Measurements from ENCODE around the gene YEATS4. TPM values are rescaled to one million over a fixed set of nuclear protein-coding genes. Genes with fewer than 3 reads are reported as not detected.

Gene YEATS4
- total and polyA plus RNA-seq, 2 experiments from 2014 or later, result 16.2 to 58.2 TPM

GRCh38 chr12:69392179-69392928 lies 32.8 kb downstream of the YEATS4 start:
- Histone ChIP-seq H3K4me3 (no peak overlapping the region), H3K9me3 (ENCODE audit: low read depth) (peaks cover 4% of the 10 kb centered on the region), H3K79me2 (no peaks in the 10 kb centered on the region), H3K36me3 (replicated peaks; ENCODE audit: insufficient read depth, low read depth) (no peaks in the 10 kb centered on the region), H3K4me2 (no peak overlapping the region), H3K9me2 (replicated peaks; ENCODE audit: insufficient read depth) (no peaks in the 10 kb centered on the region), H4K20me1 (ENCODE audit: insufficient read depth, poor library complexity, severe bottlenecking) (no peaks in the 10 kb centered on the region), H3K4me1 (ENCODE audit: insufficient read depth) (no peaks in the 10 kb centered on the region), H3K27ac (no peak overlapping the region), H3K27me3 (no peaks in the 10 kb centered on the region), H2AFZ (no peak overlapping the region)
- TF ChIP-seq CTCF (IDR thresholded peaks at IDR 0.05; ENCODE audit: poor library complexity), result no peak
- TF ChIP-seq EZH2phosphoT487 (IDR thresholded peaks at IDR 0.05; ENCODE audit: low read depth, severe bottlenecking, unreplicated experiment), result no peak
- no peak for TF ChIP-seq EZH2 (IDR thresholded peaks at IDR 0.05; ENCODE audit: borderline replicate concordance)
- WGBS (ENCODE audit: low lambda C conversion rate, missing lambda C conversion rate), result 100% methylated on average over 1 of the region's 1 CpG
- no peak for DNase-seq (ENCODE audit: low spot score)

DNA sequence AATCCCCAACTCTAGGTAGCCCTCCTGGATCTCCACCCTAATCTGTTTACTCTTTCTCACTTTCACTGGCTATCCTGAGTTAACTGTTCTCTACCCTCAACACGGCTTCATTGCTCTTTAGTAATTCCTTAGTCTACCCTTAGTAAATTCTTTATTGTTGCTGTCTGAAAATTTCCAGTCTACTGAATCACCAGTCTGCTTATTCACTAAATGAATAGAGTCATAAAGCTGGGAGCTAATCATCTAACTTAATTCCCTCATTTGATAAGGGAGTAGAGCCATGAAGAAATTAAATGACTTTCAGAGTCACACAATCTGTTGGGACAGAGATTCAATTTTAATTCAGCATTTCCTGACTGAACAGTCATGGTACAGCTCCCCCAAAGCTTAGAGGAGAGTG lies 36.5 kb downstream of the YEATS4 start:
- no peaks in the 10 kb centered on the region for H3K9me2 ChIP-seq (replicated peaks; ENCODE audit: insufficient read depth)
- WGBS (ENCODE audit: low lambda C conversion rate, missing lambda C conversion rate), result 59% methylated on average over 1 of the region's 1 CpG
- no peaks in the 10 kb centered on the region for H4K20me1 ChIP-seq (ENCODE audit: insufficient read depth, poor library complexity, severe bottlenecking)
- no peak for DNase-seq (ENCODE audit: low spot score)
- H3K4me3 ChIP-seq, result no peak overlapping the region
- TF ChIP-seq EZH2 (IDR thresholded peaks at IDR 0.05; ENCODE audit: borderline replicate concordance), result no peak
- no peak for TF ChIP-seq CTCF (IDR thresholded peaks at IDR 0.05; ENCODE audit: poor library complexity)
- TF ChIP-seq EZH2phosphoT487 (IDR thresholded peaks at IDR 0.05; ENCODE audit: low read depth, severe bottlenecking, unreplicated experiment), result no peak
- no peak overlapping the region for H3K4me2 ChIP-seq
- H3K27me3 ChIP-seq, result no peaks in the 10 kb centered on the region
- H3K9me3 ChIP-seq (ENCODE audit: low read depth), result peaks cover 4% of the 10 kb centered on the region
- no peaks in the 10 kb centered on the region for H3K79me2 ChIP-seq
- no peak overlapping the region for H2AFZ ChIP-seq
- H3K27ac ChIP-seq, result no peak overlapping the region
- no peaks in the 10 kb centered on the region for H3K36me3 ChIP-seq (replicated peaks; ENCODE audit: insufficient read depth, low read depth)
- no peaks in the 10 kb centered on the region for H3K4me1 ChIP-seq (ENCODE audit: insufficient read depth)

DNA sequence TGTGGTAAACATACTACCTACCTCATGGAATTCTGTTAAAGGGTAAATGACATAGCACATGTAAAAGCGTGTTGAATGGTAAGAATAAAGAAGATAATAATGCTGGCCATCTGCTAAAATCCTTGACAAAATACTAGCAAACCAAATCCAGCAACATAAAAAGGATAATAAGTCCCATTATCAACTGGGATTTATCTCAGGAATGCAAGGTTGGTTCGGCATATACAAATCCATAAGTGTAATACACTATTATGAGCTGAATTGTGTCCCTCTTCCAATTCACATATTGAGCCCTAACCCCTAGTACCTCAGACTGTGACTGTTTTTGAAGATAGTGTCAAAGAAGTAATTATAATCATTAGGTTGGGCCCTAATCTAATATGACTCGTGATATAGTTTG lies 37.4 kb downstream of the YEATS4 start:
- no peak overlapping the region for H3K4me3 ChIP-seq
- H3K27me3 ChIP-seq, result no peaks in the 10 kb centered on the region
- no peaks in the 10 kb centered on the region for H3K79me2 ChIP-seq
- no peak overlapping the region for H2AFZ ChIP-seq
- 100% methylated on average over 3 of the region's 3 CpGs for WGBS (ENCODE audit: low lambda C conversion rate, missing lambda C conversion rate)
- TF ChIP-seq EZH2 (IDR thresholded peaks at IDR 0.05; ENCODE audit: borderline replicate concordance) (no peak), EZH2phosphoT487 (IDR thresholded peaks at IDR 0.05; ENCODE audit: low read depth, severe bottlenecking, unreplicated experiment) (no peak), CTCF (IDR thresholded peaks at IDR 0.05; ENCODE audit: poor library complexity) (no peak)
- DNase-seq (ENCODE audit: low spot score), result no peak
- H3K9me2 ChIP-seq (replicated peaks; ENCODE audit: insufficient read depth), result no peaks in the 10 kb centered on the region
- H3K27ac ChIP-seq, result no peak overlapping the region
- H3K4me2 ChIP-seq, result no peak overlapping the region
- no peaks in the 10 kb centered on the region for H3K4me1 ChIP-seq (ENCODE audit: insufficient read depth)
- H4K20me1 ChIP-seq (ENCODE audit: insufficient read depth, poor library complexity, severe bottlenecking), result no peaks in the 10 kb centered on the region
- H3K36me3 ChIP-seq (replicated peaks; ENCODE audit: insufficient read depth, low read depth), result no peaks in the 10 kb centered on the region
- peaks cover 4% of the 10 kb centered on the region for H3K9me3 ChIP-seq (ENCODE audit: low read depth)
